Neural cell (in vitro differentiated cells): ENCODE results near the gene TMEM131. TPM values are rescaled to one million over a fixed set of nuclear protein-coding genes. Genes with fewer than 3 reads are reported as not detected.

ENCODE experiments used
- H2AFZ ChIP-seq: fragments of 200-600, 300-800 bp; sonication (generic), shearing (Covaris generic); 2 replicates; pipeline ENCODE4 v1.6.0; 2014; ENCODE audit warnings: low read depth, mild to moderate bottlenecking, antibody characterized with exemption, low read length, moderate library complexity
- H3F3A ChIP-seq: fragments of 200-600 bp; shearing (Covaris generic); 2 replicates; pipeline ENCODE4 v1.6.1; 2016; ENCODE audit warnings: mild to moderate bottlenecking, moderate library complexity, mixed read lengths, antibody characterized with exemption, low read length; ENCODE audit not compliant: insufficient read depth, poor library complexity, severe bottlenecking
- H3K27ac ChIP-seq: fragments of 200-600, 300-800 bp; sonication (generic), shearing (Covaris generic); 2 replicates; pipeline ENCODE4 v1.5.1; 2014; ENCODE audit warnings: mild to moderate bottlenecking, low read length, moderate library complexity
- H3K27me3 ChIP-seq: fragments of 300-800, 200-600 bp; sonication (generic), shearing (Covaris generic); 2 replicates; pipeline ENCODE4 v1.6.0; 2014; ENCODE audit warnings: mild to moderate bottlenecking, low read depth, low read length, moderate library complexity; ENCODE audit not compliant: insufficient read depth
- H3K36me3 ChIP-seq: fragments of 300-800, 200-600 bp; sonication (generic), shearing (Covaris generic); 2 replicates; pipeline ENCODE4 v1.5.1; 2014; ENCODE audit warnings: mild to moderate bottlenecking, antibody characterized with exemption, low read length, moderate library complexity; ENCODE audit not compliant: insufficient read depth
- H3K4me2 ChIP-seq: fragments of 300-800, 200-600 bp; sonication (generic), shearing (Covaris generic); 2 replicates; pipeline ENCODE4 v1.6.0; 2014; ENCODE audit warnings: mild to moderate bottlenecking, low read length
- H3K4me3 ChIP-seq: fragments of 300-800, 200-600 bp; sonication (generic), shearing (Covaris generic); 2 replicates; pipeline ENCODE4 v1.5.1; 2014; ENCODE audit warnings: mild to moderate bottlenecking, low read length, moderate library complexity
- H3K79me2 ChIP-seq: fragments of 200-600 bp; shearing (Covaris generic); replicated peaks from 2 replicates; pipeline ENCODE4 v1.6.0; 2014; ENCODE audit warnings: mild to moderate bottlenecking, low read length, moderate library complexity; ENCODE audit not compliant: insufficient read depth
- H3K9ac ChIP-seq: fragments of 300-800, 200-600 bp; sonication (generic), shearing (Covaris generic); 2 replicates; pipeline ENCODE4 v1.6.1; 2016; ENCODE audit warnings: mild to moderate bottlenecking, low read length, mixed read lengths
- H3K9me2 ChIP-seq: fragments of 200-600 bp; shearing (Covaris generic); 2 replicates; pipeline ENCODE4 v1.6.1; 2016; ENCODE audit warnings: mild to moderate bottlenecking, low read length, mixed read lengths; ENCODE audit not compliant: insufficient read depth
- H3K9me3 ChIP-seq: fragments of 200-600, 300-800 bp; sonication (generic), shearing (Covaris generic); 2 replicates; pipeline ENCODE4 v1.6.1; 2016; ENCODE audit warnings: mild to moderate bottlenecking, mixed run types, low read length, moderate library complexity, mixed read lengths
- H4K20me1 ChIP-seq: fragments of 200-600 bp; shearing (Covaris generic); 2 replicates; pipeline ENCODE4 v1.6.1; 2016; ENCODE audit warnings: mild to moderate bottlenecking, mixed run types; ENCODE audit not compliant: insufficient read depth
- CTCF ChIP-seq: fragments of 450-650 bp; IDR thresholded peaks from 2 replicates; pipeline ENCODE4 v1.5.1; 2014; ENCODE audit warnings: antibody characterized with exemption, mild to moderate bottlenecking, moderate library complexity; ENCODE audit not compliant: poor library complexity, severe bottlenecking
- EP300 ChIP-seq: fragments of 450-650 bp; conservative IDR thresholded peaks from 2 replicates; pipeline ENCODE4 v1.6.1; 2014; ENCODE audit warnings: antibody characterized with exemption, mild to moderate bottlenecking, moderate library complexity; ENCODE audit not compliant: poor library complexity, severe bottlenecking
- EZH2 ChIP-seq: fragments of 200-600, 300-800 bp; shearing (Covaris generic), sonication (generic); IDR thresholded peaks from 2 replicates; pipeline ENCODE4 v1.6.1; 2014; ENCODE audit warnings: antibody characterized with exemption, low read length, borderline replicate concordance, mild to moderate bottlenecking; ENCODE audit not compliant: insufficient read depth, poor library complexity, severe bottlenecking
- MXI1 ChIP-seq: fragments of 450-650 bp; conservative IDR thresholded peaks from 2 replicates; pipeline ENCODE4 v1.6.1; 2014; ENCODE audit warnings: antibody characterized with exemption, mild to moderate bottlenecking; ENCODE audit not compliant: poor library complexity, severe bottlenecking
- POLR2AphosphoS5 ChIP-seq: IDR thresholded peaks from 2 replicates; pipeline ENCODE4 v1.6.1; 2012
- RAD21 ChIP-seq: fragments of 450-650 bp; conservative IDR thresholded peaks from 2 replicates; pipeline ENCODE4 v1.6.1; 2014; ENCODE audit warnings: antibody characterized with exemption, mild to moderate bottlenecking, moderate library complexity
- REST ChIP-seq: IDR thresholded peaks from 2 replicates; pipeline ENCODE4 v1.6.1; 2012; ENCODE audit warnings: borderline replicate concordance
- SMC3 ChIP-seq: fragments of 450-650 bp; conservative IDR thresholded peaks from 2 replicates; pipeline ENCODE4 v1.6.1; 2014; ENCODE audit warnings: antibody characterized with exemption, mild to moderate bottlenecking, moderate library complexity; ENCODE audit not compliant: poor library complexity
- TAF1 ChIP-seq: IDR thresholded peaks from 2 replicates; pipeline ENCODE4 v1.6.1; 2012; ENCODE audit warnings: low read depth
- polyA plus RNA-seq: library from polyadenylated mRNA; depleted of rRNA; stranded (reverse); fragments of >200 nt; gene quantifications from 2 replicates; pipeline ENCODE4 v1.2.3, GENCODE V29; 2014

TMEM131 gene
- polyA plus RNA-seq, 1 donor from 2014 or later, result 9.6 TPM

- H3K9ac ChIP-seq, result no peak overlapping the region
- no peak overlapping the region for H3K4me3 ChIP-seq
- no peaks in the 10 kb centered on the region for H3F3A ChIP-seq
- no peaks in the 10 kb centered on the region for H3K79me2 ChIP-seq
- TF ChIP-seq EP300 (no peak), RAD21 (no peak)
- H3K4me2 ChIP-seq, result no peak overlapping the region
- no peaks in the 10 kb centered on the region for H3K9me2 ChIP-seq
- H3K9me3 ChIP-seq, result no peaks in the 10 kb centered on the region
- no peaks in the 10 kb centered on the region for H3K27me3 ChIP-seq
- H3K27ac ChIP-seq, result no peak overlapping the region
- no peaks in the 10 kb centered on the region for H4K20me1 ChIP-seq
- no peaks in the 10 kb centered on the region for H3K36me3 ChIP-seq
- H2AFZ ChIP-seq, result no peak overlapping the region
Measured at GRCh38 chr2:97722227-97722626, 273.5 kb downstream of the TMEM131 start.

GRCh38 chr2:97720746-97721145 is 275.0 kb downstream of the TMEM131 start:
- no peak overlapping the region for H3K4me2 ChIP-seq
- no peaks in the 10 kb centered on the region for H3K79me2 ChIP-seq
- H3F3A ChIP-seq, result no peaks in the 10 kb centered on the region
- H3K9me3 ChIP-seq, result no peaks in the 10 kb centered on the region
- H3K27me3 ChIP-seq, result no peaks in the 10 kb centered on the region
- no peaks in the 10 kb centered on the region for H4K20me1 ChIP-seq
- H3K9ac ChIP-seq, result no peak overlapping the region
- H3K9me2 ChIP-seq, result no peaks in the 10 kb centered on the region
- H3K36me3 ChIP-seq, result no peaks in the 10 kb centered on the region
- H3K27ac ChIP-seq, result no peak overlapping the region
- H3K4me3 ChIP-seq, result no peak overlapping the region
- TF ChIP-seq SMC3, result no peak
- no peak for TF ChIP-seq POLR2AphosphoS5
- no peak for TF ChIP-seq MXI1
- TF ChIP-seq TAF1, result no peak
- TF ChIP-seq REST, result no peak
- TF ChIP-seq EP300, result no peak
- no peak for TF ChIP-seq CTCF
- no peak for TF ChIP-seq EZH2
- no peak for TF ChIP-seq RAD21
- H2AFZ ChIP-seq, result no peak overlapping the region
